ENCODE measurements around the gene SP5.
A peak's percentile ranks its signal among the peaks of the same experiment; 100 is the strongest.
"Not testable (repeated sequence)": the region's sequence is repeated elsewhere in the genome, so short reads cannot be mapped to it uniquely, and the experiment has no call there.

Gene SP5

DNA sequence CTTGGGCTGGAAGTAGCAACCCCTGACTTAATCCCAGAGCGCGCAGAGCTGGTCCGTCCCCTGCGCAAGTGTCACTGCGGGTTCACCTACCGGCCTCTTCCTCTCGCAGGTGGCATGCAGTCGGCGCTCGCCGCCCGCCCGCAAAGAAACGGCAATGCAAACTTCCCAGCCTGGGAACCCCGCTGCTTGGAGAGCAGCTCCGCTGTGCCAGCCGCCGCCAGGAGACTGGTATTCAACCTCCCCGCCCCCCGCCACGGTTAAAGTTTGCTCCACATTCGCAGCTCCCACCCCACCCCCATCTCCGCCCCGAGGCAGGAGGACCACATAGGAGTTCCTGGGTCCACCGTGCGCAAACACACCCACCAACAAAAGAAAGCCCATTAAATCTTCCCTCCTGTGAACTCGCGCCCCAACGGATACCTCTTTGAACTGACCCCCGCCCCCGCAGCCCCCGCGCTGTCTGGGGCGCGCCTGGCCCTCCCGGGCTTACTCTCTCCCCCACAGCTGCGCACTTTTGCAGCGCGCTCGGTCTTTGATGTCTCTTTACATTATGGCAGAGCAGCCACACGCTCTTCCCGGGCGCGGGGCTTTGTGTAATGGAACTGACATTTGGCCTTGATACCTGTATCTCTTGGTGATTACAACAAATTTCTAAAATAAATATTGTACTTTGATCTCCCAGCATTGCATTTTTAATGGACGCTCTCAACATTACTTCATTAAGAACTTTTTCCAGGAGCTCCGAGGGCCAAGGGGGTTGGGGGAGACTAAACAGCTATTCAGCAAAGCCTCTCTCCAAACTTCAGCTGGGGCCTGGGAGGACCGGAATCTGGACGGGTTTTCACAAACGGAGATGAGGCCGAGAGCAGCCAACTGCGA, 3.1 kb upstream of the SP5 start:
- DNase-seq: no peak

DNA sequence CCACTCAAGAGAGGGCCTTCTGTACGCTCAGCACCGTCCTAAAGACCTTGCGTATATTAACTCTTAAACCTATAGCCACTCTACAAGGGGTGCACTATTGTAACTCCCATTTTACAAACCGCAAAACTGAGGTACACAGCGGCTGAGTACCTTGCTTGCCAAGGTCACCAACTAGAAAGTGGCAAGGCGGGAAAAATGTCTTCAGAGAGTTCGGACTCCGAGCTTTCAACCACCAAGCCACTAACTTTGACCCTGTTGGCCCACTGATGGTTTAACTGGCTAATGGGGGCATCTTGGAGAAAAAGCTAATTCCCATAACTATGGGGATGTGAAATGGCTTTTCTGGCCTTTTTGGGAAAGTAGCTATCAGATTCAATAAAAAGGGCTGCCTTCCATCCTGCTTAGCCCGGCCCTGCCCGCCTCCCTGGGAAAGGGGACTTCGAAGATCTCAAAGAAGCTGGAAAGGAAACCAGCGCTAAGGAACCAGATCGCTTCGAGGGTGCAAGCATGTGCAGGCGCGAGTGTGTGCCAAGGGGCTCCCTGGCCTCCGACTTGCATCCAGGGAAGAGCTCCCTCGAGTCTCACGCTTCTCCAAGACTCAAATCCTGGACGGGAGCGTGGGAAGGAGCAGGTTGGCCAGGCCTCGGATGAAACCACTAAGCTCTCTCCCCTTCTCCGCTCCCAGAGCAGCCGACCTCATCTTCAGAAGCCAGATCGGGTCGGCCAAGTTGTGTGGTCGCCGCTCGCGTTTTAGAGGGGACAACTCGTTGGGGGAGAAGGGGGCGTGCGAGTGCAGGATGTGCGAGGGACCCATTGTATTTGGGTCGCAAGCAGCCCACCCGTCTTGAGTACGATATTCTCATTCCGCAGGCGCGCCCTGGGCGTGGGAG, 2.2 kb upstream of the SP5 start:
- no peak for DNase-seq

DNA sequence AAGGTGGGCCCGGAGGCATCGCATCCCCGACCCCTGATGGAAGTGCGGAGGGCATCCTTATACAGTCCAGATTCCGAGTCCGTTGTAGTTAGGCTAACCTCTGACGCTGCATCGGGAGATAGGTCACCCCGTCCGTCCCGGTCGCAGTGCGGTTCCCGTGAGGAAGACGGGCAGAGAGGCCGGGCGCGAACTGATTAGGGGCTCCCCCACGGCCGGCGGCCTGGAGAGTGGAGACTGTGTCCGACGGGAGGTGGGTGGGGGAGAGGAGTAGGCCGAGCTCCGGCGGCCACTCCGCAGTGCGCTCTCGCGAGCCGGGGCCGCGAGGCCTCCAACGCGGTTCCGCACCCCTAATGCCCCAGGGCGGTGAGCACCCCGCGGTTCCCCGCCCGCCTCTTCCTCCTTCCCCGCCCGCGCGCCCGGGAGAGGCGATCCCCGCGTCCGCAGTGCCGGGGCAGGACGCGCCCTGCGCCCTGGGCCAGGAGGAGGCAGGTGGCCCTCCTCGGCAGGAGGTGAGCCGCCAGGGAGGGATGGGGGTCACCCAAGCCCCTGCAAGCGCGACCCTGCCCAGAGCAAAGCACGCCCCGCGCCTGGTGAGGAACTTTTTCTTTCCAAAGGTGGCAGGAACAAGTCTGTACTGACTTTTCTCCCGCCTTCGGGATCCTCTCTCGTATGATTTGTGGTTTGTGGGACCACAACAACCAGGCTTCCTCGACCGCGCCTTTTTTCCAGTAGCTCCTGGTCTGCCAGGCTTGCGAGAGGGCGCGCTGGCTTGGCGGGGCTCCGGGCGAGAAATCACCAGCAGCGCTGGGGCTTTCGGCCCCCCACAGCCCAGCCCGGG, 1.4 kb upstream of the SP5 start:
- no peak for DNase-seq

DNA sequence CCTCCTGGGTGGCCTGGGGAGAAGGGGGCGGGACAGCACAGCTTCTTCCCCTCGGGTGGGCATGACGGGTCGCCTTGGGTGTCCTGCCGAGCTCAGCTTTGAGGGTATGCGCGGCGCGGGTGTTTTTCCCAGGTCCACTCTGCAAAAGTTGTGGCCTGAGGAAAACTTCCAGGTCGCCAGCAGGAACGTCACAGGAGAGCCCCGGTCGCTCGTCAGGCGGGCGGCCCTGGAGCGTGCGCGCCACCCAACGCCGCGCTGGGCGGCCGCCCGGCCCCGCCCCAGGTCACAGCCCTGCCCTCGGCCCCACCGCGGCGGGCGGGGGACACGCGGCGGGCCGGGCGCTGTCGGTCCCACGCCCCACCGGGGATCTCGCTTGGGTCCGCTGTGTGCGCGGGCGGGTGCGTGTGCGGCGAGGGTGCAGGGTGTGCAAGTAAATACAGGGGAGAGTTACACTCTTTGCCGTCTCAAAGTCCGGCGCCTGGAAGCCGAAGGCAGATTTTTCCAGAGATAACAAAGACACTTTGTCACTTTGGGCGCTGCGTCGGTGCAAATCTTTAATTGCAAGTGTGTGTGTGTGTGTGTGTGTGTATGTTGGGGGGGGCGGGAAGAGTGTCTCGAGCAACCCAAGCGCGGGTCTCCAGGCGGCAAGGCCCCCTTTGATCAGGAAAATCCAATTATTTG, 616 bp upstream of the SP5 start:
- DNase-seq: peak; percentile 24

DNA sequence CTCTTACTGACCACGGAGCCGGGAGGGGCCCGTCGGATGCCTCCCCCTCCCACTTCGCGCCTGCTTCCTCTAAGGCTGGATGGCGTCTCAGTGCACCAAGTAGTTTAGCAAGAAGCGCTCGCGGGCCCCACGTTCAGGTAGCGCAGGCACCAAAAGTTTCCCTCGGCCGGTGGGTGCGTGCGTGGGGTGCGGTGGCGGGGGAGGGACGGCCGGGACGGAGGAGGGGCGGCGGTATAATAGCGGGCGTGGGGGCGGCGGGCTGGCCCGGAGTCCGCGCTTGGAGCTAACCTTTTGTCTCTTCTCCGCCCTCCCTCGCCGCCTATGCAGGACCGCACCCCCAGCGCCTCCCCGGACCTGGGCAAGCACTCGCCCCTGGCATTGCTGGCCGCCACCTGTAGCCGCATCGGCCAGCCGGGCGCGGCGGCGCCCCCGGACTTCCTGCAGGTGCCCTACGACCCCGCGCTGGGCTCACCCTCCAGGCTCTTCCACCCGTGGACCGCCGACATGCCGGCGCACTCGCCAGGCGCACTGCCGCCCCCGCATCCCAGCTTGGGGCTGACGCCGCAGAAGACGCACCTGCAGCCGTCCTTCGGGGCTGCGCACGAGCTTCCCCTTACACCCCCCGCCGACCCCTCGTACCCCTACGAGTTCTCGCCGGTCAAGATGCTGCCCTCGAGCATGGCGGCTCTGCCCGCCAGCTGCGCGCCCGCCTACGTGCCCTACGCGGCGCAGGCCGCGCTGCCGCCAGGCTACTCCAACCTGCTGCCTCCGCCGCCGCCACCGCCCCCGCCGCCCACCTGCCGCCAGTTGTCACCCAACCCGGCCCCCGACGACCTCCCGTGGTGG, 1.0 kb downstream of the SP5 start:
- no peak for DNase-seq

DNA sequence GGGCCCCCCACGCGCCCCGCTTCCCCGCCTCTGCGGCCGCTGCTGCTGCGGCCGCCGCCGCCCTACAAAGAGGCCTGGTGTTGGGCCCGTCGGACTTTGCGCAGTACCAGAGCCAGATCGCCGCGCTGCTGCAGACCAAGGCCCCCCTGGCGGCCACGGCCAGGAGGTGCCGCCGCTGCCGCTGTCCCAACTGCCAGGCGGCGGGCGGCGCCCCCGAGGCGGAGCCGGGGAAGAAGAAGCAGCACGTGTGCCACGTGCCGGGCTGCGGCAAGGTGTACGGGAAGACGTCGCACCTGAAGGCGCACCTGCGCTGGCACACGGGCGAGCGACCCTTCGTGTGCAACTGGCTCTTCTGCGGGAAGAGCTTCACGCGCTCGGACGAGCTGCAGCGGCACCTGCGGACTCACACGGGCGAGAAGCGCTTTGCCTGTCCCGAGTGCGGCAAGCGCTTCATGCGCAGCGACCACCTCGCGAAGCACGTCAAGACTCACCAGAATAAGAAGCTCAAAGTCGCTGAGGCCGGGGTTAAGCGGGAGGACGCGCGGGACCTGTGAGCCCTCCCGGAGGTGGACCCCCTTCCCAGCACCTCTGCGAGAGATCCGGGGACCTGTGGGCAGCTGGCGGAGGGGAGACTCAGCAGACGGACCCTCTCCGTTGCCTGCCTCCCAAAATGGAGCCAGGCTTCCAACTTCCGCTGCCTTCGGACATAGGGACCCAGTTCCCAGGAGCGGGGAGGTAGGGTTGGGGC, 1.9 kb downstream of the SP5 start:
- peak; percentile 73 for DNase-seq

DNA sequence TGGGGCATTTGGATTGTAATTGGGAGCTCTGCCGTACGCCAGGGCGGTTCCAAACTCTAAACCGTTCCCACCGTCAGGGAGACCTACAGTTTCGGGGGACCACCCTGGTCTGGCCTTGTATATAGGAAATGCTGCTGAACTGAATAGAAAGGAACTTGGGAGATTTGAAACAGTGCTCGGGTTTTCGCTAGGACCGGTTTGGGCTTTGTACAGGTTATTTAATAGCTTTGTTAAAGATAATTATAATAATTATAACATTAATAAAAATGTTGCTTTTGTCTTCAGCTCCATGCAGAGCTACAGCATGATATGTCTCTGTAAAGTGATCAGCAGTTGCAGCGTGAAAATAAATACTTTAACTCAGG, 2.4 kb downstream of the SP5 start:
- no peak for DNase-seq

DNA sequence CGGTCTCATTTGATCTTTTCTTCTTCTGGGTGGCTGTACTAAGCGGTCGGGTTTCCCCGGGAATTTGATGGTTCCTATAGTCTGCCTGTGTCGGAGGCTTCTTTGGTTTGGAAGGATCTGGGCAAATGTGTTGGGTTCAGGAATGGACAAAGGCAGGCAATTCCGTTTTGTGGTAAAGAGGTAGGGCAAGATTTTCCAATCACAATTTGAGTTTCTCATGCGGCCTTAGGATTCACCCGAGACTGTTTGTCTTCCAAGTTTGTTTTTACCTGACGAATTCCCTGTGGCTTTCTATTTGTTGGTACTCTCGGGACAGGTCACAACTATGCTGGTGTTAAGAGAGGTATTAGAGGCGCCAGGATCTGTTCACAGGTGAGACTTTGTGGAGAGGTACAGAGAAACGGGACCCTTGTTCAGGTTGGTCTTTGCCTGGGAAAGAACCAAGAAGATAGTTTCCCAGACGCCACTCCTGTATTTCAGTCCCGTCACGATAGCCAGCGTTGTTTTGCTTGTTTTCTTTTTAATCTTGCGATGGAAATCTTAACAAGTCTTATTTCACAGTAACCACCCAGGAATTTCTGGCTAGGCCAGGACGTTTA, 3.0 kb downstream of the SP5 start:
- no peak for DNase-seq

DNA sequence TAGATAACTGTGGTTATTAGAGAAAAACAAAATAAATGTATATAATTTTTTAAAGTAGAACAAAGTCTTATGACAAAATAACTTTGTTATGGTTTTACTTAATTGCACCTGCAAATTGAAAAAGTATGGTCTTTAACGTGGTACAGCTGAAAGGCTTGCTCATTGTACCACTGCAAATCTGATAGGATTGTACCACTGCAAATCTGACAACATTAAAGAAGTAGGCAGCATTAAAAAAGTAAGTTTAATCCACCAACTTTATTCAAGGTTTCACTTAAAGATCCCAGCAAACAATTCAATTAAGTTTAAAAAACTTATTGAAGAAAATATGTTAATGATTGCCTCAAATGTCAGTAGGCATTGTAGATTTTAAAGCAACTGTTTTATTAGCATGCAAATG, 4.7 kb downstream of the SP5 start:
- no peak for DNase-seq

DNA sequence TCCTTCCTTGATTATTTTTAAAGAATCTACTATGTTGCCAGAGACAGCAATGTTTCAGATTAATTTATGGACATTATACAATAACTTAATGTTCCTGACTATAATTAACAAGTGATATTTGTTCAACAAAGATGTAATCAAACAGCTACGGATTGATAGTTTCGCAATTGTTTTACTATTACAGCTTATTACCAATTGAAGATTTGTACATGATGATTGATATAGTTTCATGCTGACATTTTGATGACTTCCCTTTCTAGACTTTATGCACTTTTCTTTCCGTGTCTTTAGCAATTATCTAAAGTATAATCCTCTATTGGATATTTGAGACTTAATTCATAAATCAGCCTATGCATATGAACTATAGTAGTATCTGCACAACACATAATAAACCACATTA, 6.5 kb downstream of the SP5 start:
- DNase-seq: no peak

DNA sequence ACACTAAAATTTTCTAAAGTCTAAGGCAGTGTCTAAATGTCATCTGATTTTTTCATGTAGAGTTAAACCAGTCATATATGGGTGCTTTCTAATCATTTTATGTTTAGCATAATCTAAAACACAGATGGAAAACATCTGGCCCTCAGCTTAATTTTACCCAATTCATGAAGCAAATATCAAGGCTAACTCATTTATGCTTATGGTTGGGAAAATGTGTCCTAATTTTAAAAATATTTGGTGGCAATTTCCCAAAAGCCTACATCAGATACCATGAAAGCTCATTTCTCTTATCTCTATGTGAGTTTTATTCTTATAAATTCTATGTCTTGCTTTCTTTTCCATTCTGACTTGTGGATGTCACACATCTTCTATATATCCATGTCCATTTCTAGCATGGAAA, 7.2 kb downstream of the SP5 start:
- DNase-seq: no peak

DNA sequence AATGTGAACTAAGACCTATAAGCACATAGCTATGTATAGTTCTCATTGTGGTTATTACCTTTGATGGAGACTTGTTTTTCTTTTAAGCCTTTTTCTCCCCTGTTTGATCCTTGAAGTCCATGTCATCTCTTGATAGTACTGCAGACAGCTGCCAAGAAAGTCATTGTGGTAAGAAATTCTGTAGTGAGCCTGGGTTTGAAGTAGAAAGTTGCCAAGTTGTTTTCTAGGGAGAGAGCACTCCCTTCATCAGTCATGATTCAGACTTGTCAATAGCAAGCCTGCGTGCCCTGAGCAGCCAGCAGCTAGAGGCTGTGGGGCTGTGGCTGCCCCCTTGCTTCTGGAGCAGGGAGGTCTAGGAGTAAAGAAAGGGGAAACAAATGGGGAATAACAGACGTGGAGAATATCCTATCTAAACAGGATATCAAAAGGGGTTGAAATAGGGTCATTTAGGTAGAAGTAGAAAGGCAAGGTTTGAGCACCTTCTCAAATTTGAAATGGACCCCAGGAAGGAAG, 8.4 kb downstream of the SP5 start:
- DNase-seq: no peak

DNA sequence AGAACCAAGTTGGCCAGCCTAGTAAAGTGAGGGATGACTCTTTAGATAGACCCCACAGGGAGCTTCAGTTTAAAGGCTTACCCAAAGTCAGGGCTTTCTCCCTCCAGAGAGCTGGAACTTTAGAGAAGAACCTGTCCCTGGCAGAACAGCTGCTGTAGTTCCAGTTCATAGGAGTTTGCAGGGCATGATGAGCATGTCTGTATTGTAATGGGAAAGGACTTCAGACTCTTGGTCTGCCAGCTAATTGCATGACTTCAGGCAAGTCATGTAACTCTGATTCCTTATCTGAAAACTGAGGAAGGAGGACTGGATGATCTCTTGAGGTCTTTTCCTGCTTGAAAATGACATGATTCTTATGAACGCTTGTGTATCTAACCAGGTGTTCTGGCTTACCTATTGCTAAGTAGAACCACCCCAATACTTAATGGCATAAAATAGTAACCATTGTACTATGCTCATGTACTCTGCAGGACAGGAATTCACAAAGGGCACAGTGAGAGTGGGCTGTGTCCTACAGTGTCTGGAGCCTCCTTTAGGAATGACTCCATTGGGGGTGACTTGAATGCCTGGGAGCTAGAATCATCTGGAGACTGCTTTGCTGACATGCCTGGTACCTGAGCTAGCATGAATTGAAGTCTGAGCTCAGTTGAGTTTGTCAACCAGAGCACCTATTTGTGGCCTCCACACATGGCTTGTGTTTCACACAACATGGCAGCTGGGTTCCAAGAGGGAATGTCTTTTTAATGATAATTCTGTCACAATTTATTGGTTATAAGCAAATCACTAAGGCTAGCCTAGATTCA, 18.9 kb downstream of the SP5 start:
- DNase-seq: no peak

DNA sequence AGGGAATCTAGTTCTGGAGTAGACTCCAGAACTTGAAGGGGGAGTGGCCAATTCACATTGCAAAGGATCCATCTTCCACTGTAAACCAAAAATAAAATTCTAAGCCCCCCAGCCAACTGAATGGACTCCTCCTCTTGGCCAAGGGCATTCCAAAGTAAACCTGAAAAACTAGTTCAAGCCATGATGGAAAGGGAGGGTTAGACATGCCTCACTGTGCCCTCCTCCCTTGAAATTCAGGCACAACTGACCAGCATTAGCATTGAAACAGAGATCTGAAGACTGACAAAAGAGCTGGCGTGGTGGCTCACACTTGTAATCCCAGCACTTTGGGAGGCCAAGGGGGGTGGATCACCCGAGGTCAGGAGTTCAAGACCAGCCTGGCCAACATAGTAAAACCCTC, 19.5 kb downstream of the SP5 start:
- DNase-seq: not testable (repeated sequence)

DNA sequence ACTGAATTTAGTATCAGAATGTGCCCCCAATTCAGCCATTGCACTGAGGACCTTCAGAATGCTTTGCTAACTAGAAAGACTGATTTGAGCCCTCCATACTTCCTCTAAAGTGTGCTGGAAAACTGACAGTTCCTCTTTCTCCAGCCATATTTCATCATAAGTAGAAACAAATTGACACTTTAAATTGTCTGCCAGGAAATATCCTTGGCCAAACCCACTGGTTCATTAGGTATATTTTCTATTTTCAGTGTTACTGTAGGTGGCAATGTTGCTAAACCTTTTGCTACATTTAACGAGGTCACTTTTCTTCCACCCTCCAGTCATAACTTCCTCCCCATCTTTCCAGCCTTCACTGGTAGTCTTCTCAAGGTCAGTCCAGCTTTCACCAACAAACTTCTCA, 21.5 kb downstream of the SP5 start:
- DNase-seq: no peak

DNA sequence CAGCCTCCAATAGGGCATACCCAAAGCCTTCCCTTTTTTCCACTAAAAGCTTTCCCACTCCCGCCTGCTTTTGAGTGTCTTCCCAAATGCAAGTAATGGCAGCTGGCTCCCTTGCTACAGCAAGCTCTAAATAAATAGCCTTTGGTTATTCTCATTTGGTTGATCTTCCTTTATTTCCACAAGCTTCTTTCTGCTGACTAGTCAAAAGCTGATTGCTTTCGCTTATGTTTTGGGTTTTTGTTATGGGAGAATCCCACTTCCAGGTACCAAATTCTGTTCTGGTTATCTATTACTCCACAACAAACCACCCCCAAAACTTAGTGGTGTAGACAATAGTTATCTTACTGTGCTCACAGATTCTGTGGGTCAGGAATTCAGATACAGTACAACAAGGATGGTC, 22.3 kb downstream of the SP5 start:
- no peak for DNase-seq

DNA sequence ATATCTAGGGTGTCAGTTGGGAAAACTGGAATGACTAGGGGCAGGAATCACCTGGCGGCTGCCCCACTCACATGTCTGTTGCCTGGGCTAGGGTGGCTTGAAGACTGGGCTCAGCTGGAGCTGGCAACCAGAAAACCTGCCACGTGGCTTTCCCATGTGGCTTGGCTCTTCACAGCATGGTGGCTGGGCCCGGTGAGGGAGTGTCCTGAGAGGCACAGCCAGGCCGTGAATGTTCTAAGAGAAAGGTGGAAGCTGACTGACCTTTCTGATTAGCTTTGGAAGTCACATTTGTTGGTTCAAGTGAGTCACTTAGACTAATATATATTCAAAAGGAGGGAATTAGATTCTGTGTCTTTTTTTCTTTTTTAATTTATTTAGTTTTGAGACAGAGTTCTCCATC, 22.7 kb downstream of the SP5 start:
- no peak for DNase-seq

DNA sequence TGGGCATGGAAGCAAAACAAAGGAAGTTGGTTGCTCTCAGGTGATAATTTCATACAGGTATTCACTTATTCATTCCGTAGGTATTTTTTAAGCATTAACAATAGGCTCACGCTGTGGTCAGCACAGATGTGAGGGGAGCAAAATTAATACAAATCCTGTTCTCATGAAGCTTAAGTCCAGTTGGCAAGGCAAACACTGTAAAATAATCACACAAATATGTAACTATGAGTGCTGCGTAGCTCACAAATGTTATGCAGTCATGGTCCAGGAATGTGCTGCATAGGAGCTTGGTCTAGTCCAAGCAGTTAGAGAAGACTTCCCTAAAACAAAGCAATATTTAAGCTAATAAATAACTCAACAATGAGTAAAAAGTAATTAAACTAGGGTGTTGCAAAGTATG, 23.9 kb downstream of the SP5 start:
- DNase-seq: no peak

DNA sequence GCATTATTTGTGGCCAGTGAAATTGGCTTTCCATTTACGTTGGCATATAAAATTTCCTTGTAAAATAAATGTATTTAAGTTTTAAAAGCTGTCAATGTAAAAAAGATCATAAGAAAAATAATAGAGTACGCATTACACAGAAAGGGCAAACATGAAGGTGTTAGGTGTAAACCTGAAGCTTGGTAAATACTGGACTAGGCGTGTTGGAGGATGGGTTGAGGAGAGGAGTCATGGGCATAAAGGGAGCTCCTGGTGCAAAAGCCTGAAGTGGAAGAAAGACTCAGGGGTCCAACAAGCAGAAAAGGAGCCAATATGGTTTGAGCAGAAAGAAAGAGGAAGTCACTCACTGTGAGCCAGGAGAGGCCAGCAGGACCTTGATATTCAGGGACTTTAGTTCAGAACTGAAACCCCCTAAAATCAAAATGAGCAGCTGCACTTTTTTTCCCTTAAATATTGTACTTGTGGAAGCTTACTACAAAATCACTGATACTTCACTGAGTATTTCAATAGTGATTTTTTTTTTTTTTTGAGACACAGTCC, 24.4 kb downstream of the SP5 start:
- DNase-seq: peak; percentile 36

Measured in hematopoietic multipotent progenitor cell treated with erythropoietin and hydrocortisone succinate and interleukin-3 and kit ligand, for 4 days (in vitro differentiated cells).